Measurements from ENCODE around the gene RILPL1. TPM values are rescaled to one million over a fixed set of nuclear protein-coding genes. Genes with fewer than 3 reads are reported as not detected.

The RILPL1 gene
- polyA plus RNA-seq, 4 donors: 1.1 to 5.5 (median 3.7) TPM

- 91 to 92% (median 92%) methylated on average over 11 of the region's 11 CpGs for WGBS, 3 donors
Observed at GRCh38 chr12:123478069-123478468, 55.5 kb downstream of the RILPL1 start.

GRCh38 chr12:123475246-123475703, 58.2 kb downstream of the RILPL1 start:
- 88 to 94% (median 93%) methylated on average over 15 of the region's 15 CpGs for WGBS, 3 donors
- no peak overlapping the region for H3K4me3 ChIP-seq (ENCODE audit: low read depth in 1 of 3, low read length in 3 of 3)
- no peaks in the 10 kb centered on the region for H3K4me1 ChIP-seq (ENCODE audit: control insufficient read depth in 3 of 3, insufficient read depth in 2 of 3, low read depth in 1 of 3, low read length in 2 of 3)
- no peak overlapping the region for H3K27ac ChIP-seq (ENCODE audit: low read depth in 1 of 3, low read length in 2 of 3)
- no peak for DNase-seq
- H3K9me3 ChIP-seq (ENCODE audit: control insufficient read depth in 2 of 2, insufficient read depth in 1 of 2, low read depth in 1 of 2, low read length in 1 of 2): no peaks in the 10 kb centered on the region
- peaks cover 0 to 46% (median 3%) of the 10 kb centered on the region in 3 donors for H3K36me3 ChIP-seq (ENCODE audit: control insufficient read depth in 3 of 3, insufficient read depth in 2 of 3, low read depth in 1 of 3, low read length in 3 of 3)
- no peak for FAIRE-seq
- no peaks in the 10 kb centered on the region for H3K27me3 ChIP-seq (ENCODE audit: control insufficient read depth in 3 of 3, insufficient read depth in 3 of 3, low read length in 3 of 3)

More at GRCh38 chr12:123478069-123478468, 55.5 kb downstream of the RILPL1 start:
- peaks cover 0 to 42% (median 0%) of the 10 kb centered on the region in 3 donors for H3K36me3 ChIP-seq (ENCODE audit: control insufficient read depth in 3 of 3, insufficient read depth in 2 of 3, low read depth in 1 of 3, low read length in 3 of 3)
- H3K27ac ChIP-seq (ENCODE audit: low read depth in 1 of 3, low read length in 2 of 3): no peak overlapping the region
- no peak overlapping the region for H3K4me3 ChIP-seq (ENCODE audit: low read depth in 1 of 3, low read length in 3 of 3)
- DNase-seq (no peak), FAIRE-seq (no peak)
- H3K4me1 ChIP-seq (ENCODE audit: control insufficient read depth in 3 of 3, insufficient read depth in 2 of 3, low read depth in 1 of 3, low read length in 2 of 3): no peaks in the 10 kb centered on the region
- H3K27me3 ChIP-seq (ENCODE audit: control insufficient read depth in 3 of 3, insufficient read depth in 3 of 3, low read length in 3 of 3): no peaks in the 10 kb centered on the region
- no peaks in the 10 kb centered on the region for H3K9me3 ChIP-seq (ENCODE audit: control insufficient read depth in 2 of 2, insufficient read depth in 1 of 2, low read depth in 1 of 2, low read length in 1 of 2)

GRCh38 chr12:123474485-123475245, 58.9 kb downstream of the RILPL1 start:
- peak overlapping the region in 1 of 3 donors; percentile 30 for H3K27ac ChIP-seq (ENCODE audit: low read depth in 1 of 3, low read length in 2 of 3)
- WGBS, 3 donors: 82 to 88% (median 87%) methylated on average over 13 of the region's 13 CpGs
- no peaks in the 10 kb centered on the region for H3K9me3 ChIP-seq (ENCODE audit: control insufficient read depth in 2 of 2, insufficient read depth in 1 of 2, low read depth in 1 of 2, low read length in 1 of 2)
- no peak for DNase-seq
- H3K4me3 ChIP-seq (ENCODE audit: low read depth in 1 of 3, low read length in 3 of 3): no peak overlapping the region
- FAIRE-seq: no peak
- no peaks in the 10 kb centered on the region for H3K4me1 ChIP-seq (ENCODE audit: control insufficient read depth in 3 of 3, insufficient read depth in 2 of 3, low read depth in 1 of 3, low read length in 2 of 3)
- H3K36me3 ChIP-seq (ENCODE audit: control insufficient read depth in 3 of 3, insufficient read depth in 2 of 3, low read depth in 1 of 3, low read length in 3 of 3): peaks cover 0 to 51% (median 3%) of the 10 kb centered on the region in 3 donors
- H3K27me3 ChIP-seq (ENCODE audit: control insufficient read depth in 3 of 3, insufficient read depth in 3 of 3, low read length in 3 of 3): no peaks in the 10 kb centered on the region

- FAIRE-seq: no peak
- H3K36me3 ChIP-seq (ENCODE audit: control insufficient read depth in 3 of 3, insufficient read depth in 2 of 3, low read depth in 1 of 3, low read length in 3 of 3): peaks cover 0 to 40% (median 3%) of the 10 kb centered on the region in 3 donors
- H3K9me3 ChIP-seq (ENCODE audit: control insufficient read depth in 2 of 2, insufficient read depth in 1 of 2, low read depth in 1 of 2, low read length in 1 of 2): no peaks in the 10 kb centered on the region
Observed at GRCh38 chr12:123472438-123472849, 61.1 kb downstream of the RILPL1 start.

GRCh38 chr12:123471374-123472068, 62.0 kb downstream of the RILPL1 start:
- Histone ChIP-seq H3K9me3 (ENCODE audit: control insufficient read depth in 2 of 2, insufficient read depth in 1 of 2, low read depth in 1 of 2, low read length in 1 of 2) (no peaks in the 10 kb centered on the region), H3K36me3 (ENCODE audit: control insufficient read depth in 3 of 3, insufficient read depth in 2 of 3, low read depth in 1 of 3, low read length in 3 of 3) (peaks cover 0 to 34% (median 3%) of the 10 kb centered on the region in 3 donors), H3K27me3 (ENCODE audit: control insufficient read depth in 3 of 3, insufficient read depth in 3 of 3, low read length in 3 of 3) (no peaks in the 10 kb centered on the region), H3K4me1 (ENCODE audit: control insufficient read depth in 3 of 3, insufficient read depth in 2 of 3, low read depth in 1 of 3, low read length in 2 of 3) (no peaks in the 10 kb centered on the region), H3K4me3 (ENCODE audit: low read depth in 1 of 3, low read length in 3 of 3) (no peak overlapping the region), H3K27ac (ENCODE audit: low read depth in 1 of 3, low read length in 2 of 3) (no peak overlapping the region)
- DNase-seq: no peak
- no peak for FAIRE-seq
- 85 to 89% (median 87%) methylated on average over 8 of the region's 8 CpGs for WGBS, 3 donors

More at GRCh38 chr12:123472438-123472849, 61.1 kb downstream of the RILPL1 start:
- H3K27me3 ChIP-seq (ENCODE audit: control insufficient read depth in 3 of 3, insufficient read depth in 3 of 3, low read length in 3 of 3): no peaks in the 10 kb centered on the region
- H3K4me3 ChIP-seq (ENCODE audit: low read depth in 1 of 3, low read length in 3 of 3): no peak overlapping the region
- no peak overlapping the region for H3K27ac ChIP-seq (ENCODE audit: low read depth in 1 of 3, low read length in 2 of 3)
- DNase-seq: no peak
- H3K4me1 ChIP-seq (ENCODE audit: control insufficient read depth in 3 of 3, insufficient read depth in 2 of 3, low read depth in 1 of 3, low read length in 2 of 3): no peaks in the 10 kb centered on the region
- 87 to 91% (median 88%) methylated on average over 12 of the region's 12 CpGs for WGBS, 3 donors

- Histone ChIP-seq H3K27me3 (ENCODE audit: control insufficient read depth in 3 of 3, insufficient read depth in 3 of 3, low read length in 3 of 3) (no peaks in the 10 kb centered on the region), H3K4me3 (ENCODE audit: low read depth in 1 of 3, low read length in 3 of 3) (no peak overlapping the region), H3K4me1 (ENCODE audit: control insufficient read depth in 3 of 3, insufficient read depth in 2 of 3, low read depth in 1 of 3, low read length in 2 of 3) (no peaks in the 10 kb centered on the region), H3K36me3 (ENCODE audit: control insufficient read depth in 3 of 3, insufficient read depth in 2 of 3, low read depth in 1 of 3, low read length in 3 of 3) (peaks cover 0 to 39% (median 12%) of the 10 kb centered on the region in 3 donors), H3K27ac (ENCODE audit: low read depth in 1 of 3, low read length in 2 of 3) (no peak overlapping the region), H3K9me3 (ENCODE audit: control insufficient read depth in 2 of 2, insufficient read depth in 1 of 2, low read depth in 1 of 2, low read length in 1 of 2) (no peaks in the 10 kb centered on the region)
- 88 to 94% (median 91%) methylated on average over 2 of the region's 2 CpGs for WGBS, 3 donors
- DNase-seq (no peak), FAIRE-seq (no peak)
Observed at GRCh38 chr12:123469978-123470377, 63.5 kb downstream of the RILPL1 start.

GRCh38 chr12:123468786-123469185, 64.7 kb downstream of the RILPL1 start:
- H3K9me3 ChIP-seq (ENCODE audit: control insufficient read depth in 2 of 2, insufficient read depth in 1 of 2, low read depth in 1 of 2, low read length in 1 of 2): no peaks in the 10 kb centered on the region
- no peak overlapping the region for H3K4me3 ChIP-seq (ENCODE audit: low read depth in 1 of 3, low read length in 3 of 3)
- peaks cover 0 to 37% (median 12%) of the 10 kb centered on the region in 3 donors for H3K36me3 ChIP-seq (ENCODE audit: control insufficient read depth in 3 of 3, insufficient read depth in 2 of 3, low read depth in 1 of 3, low read length in 3 of 3)
- FAIRE-seq (no peak), DNase-seq (no peak)
- WGBS, 3 donors: 27 to 90% (median 42%) methylated on average over 1 of the region's 1 CpG
- H3K27me3 ChIP-seq (ENCODE audit: control insufficient read depth in 3 of 3, insufficient read depth in 3 of 3, low read length in 3 of 3): no peaks in the 10 kb centered on the region
- no peaks in the 10 kb centered on the region for H3K4me1 ChIP-seq (ENCODE audit: control insufficient read depth in 3 of 3, insufficient read depth in 2 of 3, low read depth in 1 of 3, low read length in 2 of 3)
- no peak overlapping the region for H3K27ac ChIP-seq (ENCODE audit: low read depth in 1 of 3, low read length in 2 of 3)

- FAIRE-seq: no peak
- DNase-seq: no peak
- Histone ChIP-seq H3K27ac (ENCODE audit: low read depth in 1 of 3, low read length in 2 of 3) (no peak overlapping the region), H3K4me1 (ENCODE audit: control insufficient read depth in 3 of 3, insufficient read depth in 2 of 3, low read depth in 1 of 3, low read length in 2 of 3) (no peaks in the 10 kb centered on the region), H3K36me3 (ENCODE audit: control insufficient read depth in 3 of 3, insufficient read depth in 2 of 3, low read depth in 1 of 3, low read length in 3 of 3) (peaks cover 0 to 34% (median 10%) of the 10 kb centered on the region in 3 donors), H3K27me3 (ENCODE audit: control insufficient read depth in 3 of 3, insufficient read depth in 3 of 3, low read length in 3 of 3) (no peaks in the 10 kb centered on the region), H3K9me3 (ENCODE audit: control insufficient read depth in 2 of 2, insufficient read depth in 1 of 2, low read depth in 1 of 2, low read length in 1 of 2) (no peaks in the 10 kb centered on the region), H3K4me3 (ENCODE audit: low read depth in 1 of 3, low read length in 3 of 3) (no peak overlapping the region)
- 85 to 93% (median 86%) methylated on average over 4 of the region's 4 CpGs for WGBS, 3 donors
Observed at GRCh38 chr12:123465084-123465483, 68.4 kb downstream of the RILPL1 start.
